SK-N-SH treated with all-trans-retinoic acid at 6 μM for 48 hours (cell line): Measurements from ENCODE around the gene DTX4.

Experiments used
- ATAC-seq: fragments of 200-7000 bp; cut with Tn5 transposase; 3 replicates; pipeline ENCODE4 v1.9.1; 2020; ENCODE audit warnings: mild to moderate bottlenecking, moderate library complexity
- ARNTL ChIP-seq: fragments of 450-650 bp; formaldehyde crosslinking; IDR thresholded peaks from 2 replicates; pipeline ENCODE4 v1.5.0; 2020; ENCODE audit warnings: low read depth, mild to moderate bottlenecking, moderate library complexity, borderline replicate concordance
- BACH2 ChIP-seq: fragments of 250-450 bp; sonication (Bioruptor Pico); IDR thresholded peaks from 2 replicates; pipeline ENCODE4 v1.9.0; 2021; ENCODE audit warnings: mild to moderate bottlenecking, borderline replicate concordance
- CREB5 ChIP-seq: fragments of 250-450 bp; sonication (Bioruptor Pico); IDR thresholded peaks from 2 replicates; pipeline ENCODE4 v1.5.1; 2020; ENCODE audit warnings: low read depth, mild to moderate bottlenecking, moderate library complexity
- CSDC2 ChIP-seq: fragments of 250-450 bp; sonication (Bioruptor Pico); IDR thresholded peaks from 2 replicates; pipeline ENCODE4 v1.5.0; 2020; ENCODE audit warnings: mild to moderate bottlenecking, moderate library complexity
- CSRNP3 ChIP-seq: fragments of 250-450 bp; sonication (Bioruptor Pico); IDR thresholded peaks from 2 replicates; pipeline ENCODE4 v1.5.1; 2021; ENCODE audit warnings: mild to moderate bottlenecking, moderate library complexity
- ESRRG ChIP-seq: fragments of 250-450 bp; sonication (Bioruptor Pico); IDR thresholded peaks from 2 replicates; pipeline ENCODE4 v1.6.1; 2021; ENCODE audit warnings: mild to moderate bottlenecking
- OSR1 ChIP-seq: fragments of 250-450 bp; sonication (Bioruptor Pico); IDR thresholded peaks from 2 replicates; pipeline ENCODE4 v1.8.0; 2022; ENCODE audit warnings: moderate library complexity, mild to moderate bottlenecking, inconsistent platforms
- PATZ1 ChIP-seq: fragments of 250-450 bp; sonication (Bioruptor Pico); IDR thresholded peaks from 2 replicates; pipeline ENCODE4 v1.8.0; 2020; ENCODE audit warnings: mild to moderate bottlenecking, moderate library complexity, borderline replicate concordance
- POU6F1 ChIP-seq: fragments of 250-450 bp; sonication (Bioruptor Pico); IDR thresholded peaks from 2 replicates; pipeline ENCODE4 v1.8.0; 2021; ENCODE audit warnings: low read depth, mild to moderate bottlenecking, moderate library complexity, borderline replicate concordance
- PPARA ChIP-seq: fragments of 250-450 bp; sonication (Bioruptor Pico); IDR thresholded peaks from 2 replicates; pipeline ENCODE4 v1.5.0; 2020; ENCODE audit warnings: mild to moderate bottlenecking, borderline replicate concordance
- SNAI2 ChIP-seq: fragments of 250-450 bp; sonication (Bioruptor Pico); IDR thresholded peaks from 2 replicates; pipeline ENCODE4 v1.5.0; 2020; ENCODE audit warnings: mild to moderate bottlenecking, moderate library complexity
- TSHZ2 ChIP-seq: fragments of 250-450 bp; sonication (Bioruptor Pico); IDR thresholded peaks from 2 replicates; pipeline ENCODE4 v1.5.0; 2020; ENCODE audit warnings: mild to moderate bottlenecking, moderate library complexity
- ZFP3 ChIP-seq: fragments of 250-450 bp; sonication (Bioruptor Pico); IDR thresholded peaks from 2 replicates; pipeline ENCODE4 v1.5.0; 2020; ENCODE audit warnings: mild to moderate bottlenecking, moderate library complexity
- ZFP30 ChIP-seq: fragments of 450-650 bp; formaldehyde crosslinking; IDR thresholded peaks from 2 replicates; pipeline ENCODE4 v1.5.0; 2022; ENCODE audit warnings: mild to moderate bottlenecking, moderate library complexity
- ZNF565 ChIP-seq: fragments of 450-650 bp; formaldehyde crosslinking; conservative IDR thresholded peaks from 2 replicates; pipeline ENCODE4 v1.5.0; 2020; ENCODE audit warnings: low read depth, mild to moderate bottlenecking, moderate library complexity
- ZNF70 ChIP-seq: fragments of 450-650 bp; formaldehyde crosslinking; IDR thresholded peaks from 2 replicates; pipeline ENCODE4 v1.5.0; 2020; ENCODE audit warnings: mild to moderate bottlenecking, moderate library complexity
- ZNF8 ChIP-seq: fragments of 450-650 bp; formaldehyde crosslinking; IDR thresholded peaks from 2 replicates; pipeline ENCODE4 v1.5.0; 2020; ENCODE audit warnings: mild to moderate bottlenecking, moderate library complexity

DTX4 gene

GRCh38 chr11:59207988-59208451 is 36.1 kb downstream of the DTX4 start:
- ATAC-seq, result peak; percentile 76
- TF ChIP-seq POU6F1 (CRISPR knock-in tag), result no peak
- TF ChIP-seq CSRNP3 (CRISPR knock-in tag), result no peak
- no peak for TF ChIP-seq ZFP3
- no peak for TF ChIP-seq CREB5
- TF ChIP-seq ZNF565 (CRISPR knock-in tag), result no peak
- TF ChIP-seq ARNTL, result no peak
- TF ChIP-seq BACH2 (CRISPR knock-in tag), result no peak
- TF ChIP-seq ZFP30, result no peak
- no peak for TF ChIP-seq OSR1
- TF ChIP-seq, all 23 proteins: peak for 0

GRCh38 chr11:59208956-59209355 is 37.0 kb downstream of the DTX4 start:
- ATAC-seq, result no peak
- TF ChIP-seq POU6F1 (CRISPR knock-in tag) (no peak), ZNF8 (no peak), TSHZ2 (no peak), CSDC2 (CRISPR knock-in tag) (no peak), CREB5 (no peak), ARNTL (no peak), ZFP30 (no peak), SNAI2 (no peak)

GRCh38 chr11:59212222-59212621 is 40.3 kb downstream of the DTX4 start:
- no peak for ATAC-seq
- TF ChIP-seq ZNF8, result no peak
- no peak for TF ChIP-seq POU6F1 (CRISPR knock-in tag)
- TF ChIP-seq BACH2 (CRISPR knock-in tag), result no peak
- TF ChIP-seq ZNF70 (CRISPR knock-in tag), result no peak
- no peak for TF ChIP-seq PPARA
- TF ChIP-seq ESRRG (CRISPR knock-in tag), result no peak
- no peak for TF ChIP-seq TSHZ2
- TF ChIP-seq PATZ1 (CRISPR knock-in tag), result no peak
- no peak for TF ChIP-seq CREB5
- TF ChIP-seq ZNF565 (CRISPR knock-in tag), result no peak
